ENCODE data around the gene UBE2E2. TPM values are rescaled to one million over a fixed set of nuclear protein-coding genes. Genes with fewer than 3 reads are reported as not detected.

UBE2E2 gene
- total RNA-seq, 1 experiment from 2014 or later, result 38.6 TPM

DNA sequence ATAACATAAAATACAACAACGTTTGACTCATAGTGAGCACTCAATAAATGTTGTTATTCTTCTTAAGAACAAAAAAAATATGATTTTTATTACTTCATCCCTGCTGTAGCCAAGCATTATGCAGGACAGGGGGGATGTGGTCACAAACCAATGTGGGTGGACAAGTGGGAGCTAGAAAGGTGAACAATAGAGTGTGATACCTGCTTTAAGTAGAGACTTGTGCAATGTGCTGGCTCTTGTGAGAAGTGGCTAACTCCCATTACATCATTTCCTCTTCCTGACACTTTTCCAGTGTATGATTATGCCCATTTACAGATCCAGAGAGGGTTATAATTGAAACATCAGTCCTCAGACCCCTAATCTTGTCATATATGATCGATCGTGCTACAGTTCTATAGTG lies 193.6 kb downstream of the UBE2E2 start:
- Histone ChIP-seq H3K4me1 (ENCODE audit: insufficient read depth, low read length) (no peaks in the 10 kb centered on the region; the same call in none of the 2 replicates), H2BK120ac (ENCODE audit: low read depth, low read length, poor library complexity, severe bottlenecking) (no peak overlapping the region), H3K23me2 (ENCODE audit: insufficient read length, low read depth, low read length, poor library complexity, severe bottlenecking) (no peaks in the 10 kb centered on the region), H3K27ac (ENCODE audit: insufficient read length, low read depth, low read length) (no peak overlapping the region), H2AK5ac (ENCODE audit: insufficient read length, low read length) (no peak overlapping the region), H3K18ac (ENCODE audit: insufficient read length, low read depth, low read length) (no peak overlapping the region), H3K79me1 (ENCODE audit: insufficient read depth, low read depth, low read length, poor library complexity, severe bottlenecking) (peaks cover 3% of the 10 kb centered on the region), H3T11ph (ENCODE audit: low read length) (no peak overlapping the region), H2BK15ac (ENCODE audit: low read depth, low read length) (no peak overlapping the region), H2BK20ac (ENCODE audit: low read depth, low read length, poor library complexity, severe bottlenecking) (no peak overlapping the region), H3K23ac (ENCODE audit: insufficient read length, low read depth, low read length) (no peak overlapping the region), H2BK12ac (ENCODE audit: insufficient read length, low read depth, low read length) (no peak overlapping the region), H4K91ac (ENCODE audit: insufficient read length, low read depth, low read length) (no peak overlapping the region), H3K14ac (ENCODE audit: insufficient read depth, low read length) (no peak overlapping the region), H3K4ac (ENCODE audit: low read depth, low read length) (no peak overlapping the region), H3K27me3 (ENCODE audit: insufficient read depth, low read length) (no peaks in the 10 kb centered on the region), H3K9me3 (ENCODE audit: control insufficient read depth, low read depth, low read length) (no peaks in the 10 kb centered on the region), H3K4me2 (ENCODE audit: insufficient read depth, insufficient read length, low read length) (no peak overlapping the region), H3K9ac (ENCODE audit: extremely low read depth, insufficient read length, low read length) (no peak overlapping the region), H4K20me1 (ENCODE audit: control insufficient read depth, insufficient read depth, insufficient read length) (no peaks in the 10 kb centered on the region), H2BK5ac (ENCODE audit: insufficient read length, low read length) (no peak overlapping the region), H3K56ac (ENCODE audit: insufficient read length, low read depth, low read length) (no peak overlapping the region), H4K5ac (ENCODE audit: insufficient read length, low read depth, low read length) (no peak overlapping the region), H4K8ac (replicated peaks; ENCODE audit: insufficient read length, low read depth, low read length) (no peak overlapping the region), H3K79me2 (ENCODE audit: insufficient read depth, low read length) (no peaks in the 10 kb centered on the region; the same call in 1 of the 2 replicates), H2AFZ (ENCODE audit: low read length) (no peak overlapping the region)
- no peak overlapping the region for H3K4me3 Mint-ChIP-seq
- no peaks in the 10 kb centered on the region for H3K27me3 Mint-ChIP-seq (ENCODE audit: low read depth)
- no peak overlapping the region for H3K27ac Mint-ChIP-seq
- peaks cover 11 to 12% of the 10 kb centered on the region in 2 experiments for H3K4me1 Mint-ChIP-seq
- DNase-seq, result no peak
- TF ChIP-seq, protein P1, sequence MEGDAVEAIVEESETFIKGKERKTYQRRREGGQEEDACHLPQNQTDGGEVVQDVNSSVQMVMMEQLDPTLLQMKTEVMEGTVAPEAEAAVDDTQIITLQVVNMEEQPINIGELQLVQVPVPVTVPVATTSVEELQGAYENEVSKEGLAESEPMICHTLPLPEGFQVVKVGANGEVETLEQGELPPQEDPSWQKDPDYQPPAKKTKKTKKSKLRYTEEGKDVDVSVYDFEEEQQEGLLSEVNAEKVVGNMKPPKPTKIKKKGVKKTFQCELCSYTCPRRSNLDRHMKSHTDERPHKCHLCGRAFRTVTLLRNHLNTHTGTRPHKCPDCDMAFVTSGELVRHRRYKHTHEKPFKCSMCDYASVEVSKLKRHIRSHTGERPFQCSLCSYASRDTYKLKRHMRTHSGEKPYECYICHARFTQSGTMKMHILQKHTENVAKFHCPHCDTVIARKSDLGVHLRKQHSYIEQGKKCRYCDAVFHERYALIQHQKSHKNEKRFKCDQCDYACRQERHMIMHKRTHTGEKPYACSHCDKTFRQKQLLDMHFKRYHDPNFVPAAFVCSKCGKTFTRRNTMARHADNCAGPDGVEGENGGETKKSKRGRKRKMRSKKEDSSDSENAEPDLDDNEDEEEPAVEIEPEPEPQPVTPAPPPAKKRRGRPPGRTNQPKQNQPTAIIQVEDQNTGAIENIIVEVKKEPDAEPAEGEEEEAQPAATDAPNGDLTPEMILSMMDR (conservative IDR thresholded peaks at IDR 0.05), result no peak
- H3K9me3 Mint-ChIP-seq, result no peaks in the 10 kb centered on the region
- no peaks in the 10 kb centered on the region; a peak in 1 of 7 replicates for H3K36me3 Mint-ChIP-seq (ENCODE audit: insufficient read depth in 1 of 3, low read depth in 3 of 3)
- WGBS (ENCODE audit: extremely low coverage, insufficient read length, low lambda C conversion rate), result no CpG with 5 or more reads among the region's 3 CpGs

Data from H9 (cell line).